Keratinocyte (primary cell): ENCODE measurements around the gene VOPP1. TPM values are rescaled to one million over a fixed set of nuclear protein-coding genes. Genes with fewer than 3 reads are reported as not detected.

Experiments
- DNase-seq: peaks from one replicate; pipeline ENCODE4 v3.0.0-alpha.2; 2011; ENCODE audit warnings: low read depth, missing footprints, low spot score
- FAIRE-seq: peaks from 2 replicates; lab custom pipeline; 2011; peaks lifted over from hg19 to GRCh38; lab: Jason Lieb, UNC
- H2AFZ ChIP-seq: 2 replicates; pipeline ENCODE4 v1.6.0; 2012; ENCODE audit warnings: low read length, control low read depth, inconsistent platforms; ENCODE audit not compliant: control insufficient read depth
- H3K27ac ChIP-seq: 2 replicates; pipeline ENCODE4 v1.5.1; 2011; ENCODE audit warnings: low read length; ENCODE audit not compliant: control insufficient read depth, insufficient read depth
- H3K27me3 ChIP-seq: 3 replicates; pipeline ENCODE4 v1.6.0; 2011; ENCODE audit warnings: low read length; ENCODE audit not compliant: control insufficient read depth, insufficient read depth; ENCODE audit errors: extremely low read depth
- H3K36me3 ChIP-seq, 2 experiments: 2 replicates in 1 of 2; 3 replicates in 1 of 2; pipeline ENCODE4 v1.5.1; 2011; ENCODE audit warnings: low read length in 2 of 2, mild to moderate bottlenecking in 1 of 2; ENCODE audit not compliant: control insufficient read depth in 2 of 2, insufficient read depth in 2 of 2; ENCODE audit errors: extremely low read depth in 1 of 2
- H3K4me1 ChIP-seq: 3 replicates; pipeline ENCODE4 v1.5.1; 2011; ENCODE audit warnings: low read length; ENCODE audit not compliant: control insufficient read depth, insufficient read depth; ENCODE audit errors: extremely low read depth
- H3K4me2 ChIP-seq: 3 replicates; pipeline ENCODE4 v1.6.0; 2011; ENCODE audit warnings: low read depth, low read length; ENCODE audit not compliant: control insufficient read depth, insufficient read depth; ENCODE audit errors: extremely low read depth
- H3K4me3 ChIP-seq, 3 experiments: fragments of 200-600 bp in 1 of 3; sonication (generic) in 1 of 3; 2 replicates in 2 of 3; 3 replicates in 1 of 3; pipeline ENCODE4 v1.5.1; 2011 to 2016; ENCODE audit warnings: low read length in 3 of 3, mild to moderate bottlenecking in 3 of 3, control low read depth in 2 of 3, inconsistent platforms in 1 of 3, low read depth in 1 of 3, mixed read lengths in 1 of 3, mixed run types in 1 of 3, moderate library complexity in 1 of 3; ENCODE audit not compliant: control insufficient read depth in 2 of 3, insufficient read depth in 2 of 3; ENCODE audit errors: extremely low read depth in 1 of 3
- H3K79me2 ChIP-seq: 2 replicates; pipeline ENCODE4 v1.6.0; 2012; ENCODE audit warnings: low read length; ENCODE audit not compliant: control insufficient read depth, insufficient read depth
- H3K9ac ChIP-seq: 3 replicates; pipeline ENCODE4 v1.6.0; 2011; ENCODE audit warnings: low read length; ENCODE audit not compliant: control insufficient read depth, insufficient read depth; ENCODE audit errors: extremely low read depth
- H3K9me1 ChIP-seq: 3 replicates; pipeline ENCODE4 v1.6.0; 2011; ENCODE audit warnings: low read length; ENCODE audit not compliant: control insufficient read depth, insufficient read depth; ENCODE audit errors: extremely low read depth
- H3K9me3 ChIP-seq: 2 replicates; pipeline ENCODE4 v1.5.1; 2012; ENCODE audit warnings: low read depth, low read length; ENCODE audit not compliant: control insufficient read depth
- H4K20me1 ChIP-seq: 3 replicates; pipeline ENCODE4 v1.6.0; 2011; ENCODE audit warnings: low read length; ENCODE audit not compliant: control insufficient read depth, insufficient read depth; ENCODE audit errors: extremely low read depth
- CTCF ChIP-seq, 3 experiments: IDR thresholded peaks in 1 of 3; conservative IDR thresholded peaks in 1 of 3; optimal IDR thresholded peaks in 1 of 3; 2 replicates in 2 of 3; 3 replicates in 1 of 3; pipeline versions ENCODE3 to v1.5.1; 2011; ENCODE audit warnings: low read length in 3 of 3, mild to moderate bottlenecking in 3 of 3, moderate library complexity in 2 of 3, control low read depth in 1 of 3, inconsistent platforms in 1 of 3; ENCODE audit not compliant: insufficient read depth in 2 of 3; ENCODE audit errors: extremely low read depth in 1 of 3
- EZH2 ChIP-seq: IDR thresholded peaks from one replicate; pipeline ENCODE4 v1.6.1; 2012; ENCODE audit warnings: inconsistent platforms, mild to moderate bottlenecking, low read length, moderate library complexity
- dilution Hi-C: fragments of 300-500 bp; cut with MboI; formaldehyde crosslinking; loops from one replicate; pipeline ENCODE4 v1.7.0; 2020; ENCODE audit warnings: low sequenced_read_pairs; ENCODE audit not compliant: extremely low pct_ligation_motif_present
- polyA plus RNA-seq, 5 experiments: library from polyadenylated mRNA; depleted of rRNA in 3 of 5; stranded (reverse) in 3 of 5; stranded (forward) in 1 of 5; unstranded in 1 of 5; fragments of >200 nt; gene quantifications; 1 replicate in 1 of 5; 2 replicates in 3 of 5; 3 replicates in 1 of 5; pipeline versions ENCODE4 v1.2.1 to v1.2.3, GENCODE V29; 2011 to 2012; ENCODE audit warnings: missing spikeins in 2 of 5, low read depth in 1 of 5, low replicate concordance in 1 of 5

VOPP1 gene
- polyA plus RNA-seq, 1 donor (not counting 4 experiments of a cell fraction or from before 2014, with no cell fraction given) = 49.2 TPM

- dilution Hi-C loops = no loop called here
- peaks cover 40% of the 10 kb centered on the region for H3K79me2 ChIP-seq
- H4K20me1 ChIP-seq = peaks cover 5% of the 10 kb centered on the region
- no peak for FAIRE-seq
- H2AFZ ChIP-seq = no peak overlapping the region
- no peaks in the 10 kb centered on the region for H3K9me1 ChIP-seq
- no peaks in the 10 kb centered on the region for H3K9me3 ChIP-seq
- peaks cover 13 to 18% of the 10 kb centered on the region in 2 experiments for H3K36me3 ChIP-seq
- H3K9ac ChIP-seq = no peak overlapping the region
- no peak overlapping the region for H3K4me3 ChIP-seq
- TF ChIP-seq CTCF (optimal IDR thresholded peaks at IDR 0.05 in 1 of 3, IDR thresholded peaks at IDR 0.05 in 1 of 3, conservative IDR thresholded peaks at IDR 0.05 in 1 of 3; ENCODE audit: extremely low read depth in 1 of 3, insufficient read depth in 2 of 3, low read length in 3 of 3) (no peak), EZH2 (no peak)
- peaks cover 9% of the 10 kb centered on the region for H3K4me1 ChIP-seq
- H3K4me2 ChIP-seq = no peak overlapping the region
- no peak for DNase-seq
- H3K27ac ChIP-seq = no peak overlapping the region
- no peaks in the 10 kb centered on the region for H3K27me3 ChIP-seq
These were observed 50.8 kb downstream of the VOPP1 start for GRCh38 chr7:55521512-55521911.

- peaks cover 9% of the 10 kb centered on the region for H3K4me1 ChIP-seq
- no peaks in the 10 kb centered on the region for H3K9me3 ChIP-seq
- no peaks in the 10 kb centered on the region for H3K27me3 ChIP-seq
- DNase-seq (no peak), FAIRE-seq (no peak)
- H4K20me1 ChIP-seq = no peaks in the 10 kb centered on the region
- no peak overlapping the region for H2AFZ ChIP-seq
- H3K4me3 ChIP-seq = no peak overlapping the region
- no peaks in the 10 kb centered on the region for H3K9me1 ChIP-seq
- H3K9ac ChIP-seq = no peak overlapping the region
- H3K27ac ChIP-seq = no peak overlapping the region
- TF ChIP-seq EZH2 = no peak
- TF ChIP-seq CTCF (optimal IDR thresholded peaks at IDR 0.05 in 1 of 3, IDR thresholded peaks at IDR 0.05 in 1 of 3, conservative IDR thresholded peaks at IDR 0.05 in 1 of 3; ENCODE audit: extremely low read depth in 1 of 3, insufficient read depth in 2 of 3, low read length in 3 of 3) = no peak
- peaks cover 14 to 18% of the 10 kb centered on the region in 2 experiments for H3K36me3 ChIP-seq
- peaks cover 31% of the 10 kb centered on the region for H3K79me2 ChIP-seq
- dilution Hi-C loops = no loop called here
- H3K4me2 ChIP-seq = no peak overlapping the region
These were observed 51.7 kb downstream of the VOPP1 start for GRCh38 chr7:55520426-55521140.
